Activated CD8-positive, alpha-beta T cell treated with anti-CD3 and anti-CD28 coated beads, Interleukin-2, amount 10 ng/mL, durations not matched to agents 7 days and 5 days (primary cell): ENCODE results near the gene RBPJ. TPM values are rescaled to one million over a fixed set of nuclear protein-coding genes. Genes with fewer than 3 reads are reported as not detected.

Experiments used
- ATAC-seq: fragments of 150-1000 bp; cut with Tn5 transposase; one replicate; pipeline ENCODE4 v1.10.0; 2021; ENCODE audit warnings: moderate library complexity
- CTCF ChIA-PET: fragments of 350-600 bp; sonication (Branson Sonifier 250); formaldehyde crosslinking; loops from one replicate; lab custom pipeline; 2021; ENCODE audit warnings: antibody characterized with exemption; lab: Charles Lee
- POLR2A ChIA-PET: fragments of 350-600 bp; sonication (Branson Sonifier 250); formaldehyde crosslinking; loops from one replicate; lab custom pipeline; 2021; ENCODE audit warnings: antibody characterized with exemption; lab: Charles Lee
- DNase-seq: peaks from one replicate; pipeline ENCODE4 v3.0.0-alpha.2; 2020
- H3K27ac Mint-ChIP-seq: one replicate; pipeline ENCODE4 v1.8.0; 2021; ENCODE audit warnings: mild to moderate bottlenecking, mixed read lengths
- H3K27me3 Mint-ChIP-seq: one replicate; pipeline ENCODE4 v1.8.0; 2021; ENCODE audit warnings: low read depth, mixed read lengths
- H3K36me3 Mint-ChIP-seq: one replicate; pipeline ENCODE4 v1.8.0; 2021; ENCODE audit warnings: low read depth, mixed read lengths
- H3K4me1 Mint-ChIP-seq: one replicate; pipeline ENCODE4 v1.8.0; 2021; ENCODE audit warnings: low read depth, mixed read lengths
- H3K4me3 Mint-ChIP-seq: one replicate; pipeline ENCODE4 v1.8.0; 2021; ENCODE audit warnings: mild to moderate bottlenecking, mixed read lengths
- H3K9me3 Mint-ChIP-seq: one replicate; pipeline ENCODE4 v1.8.0; 2022; ENCODE audit warnings: mixed read lengths; ENCODE audit not compliant: insufficient read depth
- total RNA-seq, 2 experiments: library from RNA; stranded (reverse); gene quantifications; one replicate each; pipeline ENCODE4 v1.2.3, GENCODE V29; 2021

The RBPJ gene
- total RNA-seq, 2 experiments from 2014 or later: 61.7 to 72.3 TPM

DNA sequence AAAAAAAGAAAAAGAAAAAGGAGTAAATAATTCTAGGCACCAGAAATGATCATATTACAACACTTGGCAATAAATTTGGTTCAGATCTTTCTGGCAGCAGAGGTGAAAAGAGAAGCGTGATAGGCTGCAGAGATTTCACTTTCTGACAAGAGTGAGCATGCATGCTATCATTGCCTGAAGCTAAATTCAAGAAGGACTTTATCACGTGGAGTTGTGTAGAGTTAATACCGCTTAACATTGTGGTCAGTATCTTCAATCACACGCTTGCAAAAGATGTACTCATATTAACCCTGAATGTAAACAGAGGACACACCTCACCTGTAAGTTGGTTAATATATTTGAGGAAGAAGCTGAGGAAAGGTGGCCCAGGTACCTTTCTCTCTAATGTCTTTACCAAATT, 31.4 kb upstream of the RBPJ start:
- ATAC-seq (no peak), DNase-seq (no peak)
- Mint-ChIP-seq H3K27ac (no peak overlapping the region), H3K36me3 (no peaks in the 10 kb centered on the region), H3K4me1 (peaks cover 11% of the 10 kb centered on the region), H3K27me3 (no peaks in the 10 kb centered on the region), H3K9me3 (no peaks in the 10 kb centered on the region), H3K4me3 (no peak overlapping the region)
- ChIA-PET CTCF (interaction anchor here (1.2 kb wide), 1 partner anchor 10 kb away, joined by 3 read pairs; no protein-coding TSS in a partner anchor), POLR2A (no interaction called here)

- ChIA-PET POLR2A (no interaction called here), CTCF (interaction anchor here (1.2 kb wide), 1 partner anchor 9 kb away, joined by 3 read pairs; no protein-coding TSS in a partner anchor)
- H3K4me3 Mint-ChIP-seq: no peak overlapping the region
- ATAC-seq: no peak
- peaks cover 11% of the 10 kb centered on the region for H3K4me1 Mint-ChIP-seq
- no peak overlapping the region for H3K27ac Mint-ChIP-seq
- DNase-seq: no peak
- no peaks in the 10 kb centered on the region for H3K27me3 Mint-ChIP-seq
- H3K36me3 Mint-ChIP-seq: no peaks in the 10 kb centered on the region
- H3K9me3 Mint-ChIP-seq: peaks cover 4% of the 10 kb centered on the region
Observed at GRCh38 chr4:26290321-26290720, 30.5 kb upstream of the RBPJ start.

- Mint-ChIP-seq H3K9me3 (peaks cover 4% of the 10 kb centered on the region), H3K27me3 (no peaks in the 10 kb centered on the region), H3K4me1 (peaks cover 18% of the 10 kb centered on the region), H3K4me3 (no peak overlapping the region), H3K36me3 (no peaks in the 10 kb centered on the region), H3K27ac (no peak overlapping the region)
- CTCF ChIA-PET: no interaction called here
- ATAC-seq (no peak), DNase-seq (no peak)
- POLR2A ChIA-PET: no interaction called here
Observed at GRCh38 chr4:26294904-26295303, 25.9 kb upstream of the RBPJ start.

DNA sequence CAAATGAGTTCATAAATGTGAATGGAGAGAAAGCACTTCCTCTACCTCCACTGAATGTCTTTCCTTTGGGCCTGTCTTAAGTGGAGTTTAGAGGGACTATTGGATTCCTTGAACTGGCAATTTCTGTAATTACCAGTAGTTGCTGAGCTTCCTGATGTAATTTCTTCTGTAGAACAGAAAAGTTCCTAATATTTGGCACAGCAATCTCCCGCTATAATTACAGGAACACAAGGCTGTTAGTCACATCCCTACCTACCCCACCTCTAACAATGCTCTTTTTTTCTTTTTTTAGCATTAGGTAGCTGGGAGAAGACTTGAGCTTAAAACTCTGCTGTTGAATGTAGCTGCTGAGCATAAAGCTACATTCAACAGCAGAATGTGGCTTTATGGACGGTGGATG, 24.8 kb upstream of the RBPJ start:
- no peak for DNase-seq
- no peak overlapping the region for H3K27ac Mint-ChIP-seq
- ChIA-PET CTCF (interaction anchor here (1.0 kb wide), 1 partner anchor 34 kb away, joined by 3 read pairs; no protein-coding TSS in a partner anchor), POLR2A (no interaction called here)
- no peak overlapping the region for H3K4me3 Mint-ChIP-seq
- H3K36me3 Mint-ChIP-seq: peaks cover 3% of the 10 kb centered on the region
- peaks cover 7% of the 10 kb centered on the region for H3K9me3 Mint-ChIP-seq
- no peak for ATAC-seq
- peaks cover 25% of the 10 kb centered on the region for H3K4me1 Mint-ChIP-seq
- no peaks in the 10 kb centered on the region for H3K27me3 Mint-ChIP-seq

GRCh38 chr4:26296514-26296913, 24.3 kb upstream of the RBPJ start:
- DNase-seq: no peak
- Mint-ChIP-seq H3K27ac (no peak overlapping the region), H3K9me3 (peaks cover 7% of the 10 kb centered on the region), H3K36me3 (peaks cover 3% of the 10 kb centered on the region), H3K4me1 (peaks cover 25% of the 10 kb centered on the region), H3K27me3 (no peaks in the 10 kb centered on the region), H3K4me3 (no peak overlapping the region)
- ChIA-PET POLR2A (no interaction called here), CTCF (interaction anchor here (1.0 kb wide), 1 partner anchor 34 kb away, joined by 3 read pairs; no protein-coding TSS in a partner anchor)
- no peak for ATAC-seq

DNA sequence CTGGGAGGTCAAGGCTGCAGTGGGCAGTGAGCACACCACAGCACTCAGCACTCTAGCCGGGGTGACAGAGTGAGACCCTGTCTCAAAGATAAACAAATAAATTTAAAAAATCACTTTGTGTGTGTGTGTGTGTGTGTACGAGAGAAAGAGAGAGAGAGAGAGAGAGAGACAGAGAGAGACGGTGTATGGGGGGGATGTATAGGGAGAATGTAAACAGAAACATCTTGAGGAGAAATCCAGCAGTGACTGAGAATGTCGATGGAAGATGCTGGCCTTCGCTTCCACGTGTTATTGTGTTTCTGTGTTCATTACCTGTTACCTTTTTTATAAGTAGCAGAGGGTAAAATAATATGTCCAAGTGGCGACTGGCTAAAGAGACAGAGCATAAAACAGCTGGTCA, 23.6 kb upstream of the RBPJ start:
- Mint-ChIP-seq H3K9me3 (peaks cover 7% of the 10 kb centered on the region), H3K27ac (no peak overlapping the region), H3K36me3 (peaks cover 3% of the 10 kb centered on the region), H3K4me3 (no peak overlapping the region), H3K4me1 (peaks cover 25% of the 10 kb centered on the region), H3K27me3 (no peaks in the 10 kb centered on the region)
- no peak for DNase-seq
- no peak for ATAC-seq
- POLR2A ChIA-PET: no interaction called here
- CTCF ChIA-PET: interaction anchor here (1.0 kb wide), 1 partner anchor 33 kb away, joined by 3 read pairs; no protein-coding TSS in a partner anchor

- Mint-ChIP-seq H3K36me3 (peaks cover 3% of the 10 kb centered on the region), H3K9me3 (peaks cover 7% of the 10 kb centered on the region), H3K27ac (no peak overlapping the region), H3K4me3 (no peak overlapping the region), H3K4me1 (peaks cover 25% of the 10 kb centered on the region), H3K27me3 (no peaks in the 10 kb centered on the region)
- ChIA-PET CTCF (interaction anchor here (0.7 to 0.9 kb wide), 2 partner anchors 8 to 569 kb away, joined by 3 read pairs; no protein-coding TSS in a partner anchor), POLR2A (no interaction called here)
- DNase-seq (no peak), ATAC-seq (no peak)
Observed at GRCh38 chr4:26298198-26298947, 22.4 kb upstream of the RBPJ start.

GRCh38 chr4:26299254-26299882, 21.4 kb upstream of the RBPJ start:
- ChIA-PET POLR2A (no interaction called here), CTCF (interaction anchor here (0.7 to 0.9 kb wide), 2 partner anchors 9 to 568 kb away, joined by 3 read pairs; no protein-coding TSS in a partner anchor)
- no peaks in the 10 kb centered on the region for H3K27me3 Mint-ChIP-seq
- peak overlapping the region; percentile 55 for H3K4me3 Mint-ChIP-seq
- peak overlapping the region; percentile 60 for H3K27ac Mint-ChIP-seq
- peaks cover 3% of the 10 kb centered on the region for H3K36me3 Mint-ChIP-seq
- ATAC-seq (no peak), DNase-seq (no peak)
- H3K4me1 Mint-ChIP-seq: peaks cover 25% of the 10 kb centered on the region
- peaks cover 7% of the 10 kb centered on the region for H3K9me3 Mint-ChIP-seq

DNA sequence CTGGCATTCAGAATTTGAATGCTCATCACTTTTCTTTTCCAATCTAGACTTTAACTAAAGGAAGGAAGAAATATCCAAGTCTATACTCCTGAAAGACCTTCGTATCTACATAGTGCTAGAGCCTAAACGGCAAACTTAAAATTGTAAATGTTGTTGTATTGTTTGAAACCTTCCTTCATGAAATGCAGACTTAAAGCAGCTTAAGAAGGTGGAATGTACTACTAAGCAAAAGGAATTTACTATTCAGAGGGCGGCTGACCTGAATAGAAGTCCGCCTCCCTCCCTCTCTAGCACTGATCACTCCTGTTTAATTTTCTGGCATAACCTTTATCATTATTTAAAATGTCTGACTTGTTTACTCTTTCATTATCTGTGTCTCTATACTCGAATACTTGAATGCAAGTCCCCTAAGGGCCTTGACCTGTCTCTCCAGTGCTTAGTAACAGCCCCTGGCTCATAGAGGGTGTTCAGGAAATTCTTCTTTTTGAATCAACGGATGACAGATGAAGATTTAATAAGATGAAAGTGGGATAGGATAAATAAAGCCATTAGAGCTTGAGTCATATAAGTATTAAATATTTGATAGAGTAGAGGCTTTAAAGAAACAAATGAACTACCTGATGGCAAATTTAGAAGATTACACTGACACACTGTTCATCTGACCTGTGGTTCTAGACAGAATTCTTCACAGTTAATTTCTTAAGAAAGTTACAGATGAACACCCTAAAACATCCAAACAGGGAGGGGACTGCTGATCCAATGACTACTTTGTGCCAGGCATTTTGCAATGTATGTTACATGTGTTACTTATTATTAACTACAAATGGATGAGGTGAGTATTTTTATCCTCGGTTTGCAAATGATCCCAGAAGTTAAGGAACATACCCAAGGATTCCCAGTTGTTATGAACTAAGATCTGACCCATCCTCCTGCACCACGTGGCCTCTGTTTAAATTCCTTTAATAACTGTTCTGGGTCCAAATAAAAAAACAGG, 20.2 kb upstream of the RBPJ start:
- ATAC-seq (no peak), DNase-seq (no peak)
- no peak overlapping the region for H3K4me3 Mint-ChIP-seq
- peaks cover 3% of the 10 kb centered on the region for H3K36me3 Mint-ChIP-seq
- peaks cover 25% of the 10 kb centered on the region for H3K4me1 Mint-ChIP-seq
- H3K27ac Mint-ChIP-seq: no peak overlapping the region
- CTCF ChIA-PET: interaction anchor here (1.0 kb wide), 1 partner anchor 25 kb away, joined by 4 read pairs; no protein-coding TSS in a partner anchor
- peaks cover 4% of the 10 kb centered on the region for H3K9me3 Mint-ChIP-seq
- POLR2A ChIA-PET: no interaction called here
- no peaks in the 10 kb centered on the region for H3K27me3 Mint-ChIP-seq

DNA sequence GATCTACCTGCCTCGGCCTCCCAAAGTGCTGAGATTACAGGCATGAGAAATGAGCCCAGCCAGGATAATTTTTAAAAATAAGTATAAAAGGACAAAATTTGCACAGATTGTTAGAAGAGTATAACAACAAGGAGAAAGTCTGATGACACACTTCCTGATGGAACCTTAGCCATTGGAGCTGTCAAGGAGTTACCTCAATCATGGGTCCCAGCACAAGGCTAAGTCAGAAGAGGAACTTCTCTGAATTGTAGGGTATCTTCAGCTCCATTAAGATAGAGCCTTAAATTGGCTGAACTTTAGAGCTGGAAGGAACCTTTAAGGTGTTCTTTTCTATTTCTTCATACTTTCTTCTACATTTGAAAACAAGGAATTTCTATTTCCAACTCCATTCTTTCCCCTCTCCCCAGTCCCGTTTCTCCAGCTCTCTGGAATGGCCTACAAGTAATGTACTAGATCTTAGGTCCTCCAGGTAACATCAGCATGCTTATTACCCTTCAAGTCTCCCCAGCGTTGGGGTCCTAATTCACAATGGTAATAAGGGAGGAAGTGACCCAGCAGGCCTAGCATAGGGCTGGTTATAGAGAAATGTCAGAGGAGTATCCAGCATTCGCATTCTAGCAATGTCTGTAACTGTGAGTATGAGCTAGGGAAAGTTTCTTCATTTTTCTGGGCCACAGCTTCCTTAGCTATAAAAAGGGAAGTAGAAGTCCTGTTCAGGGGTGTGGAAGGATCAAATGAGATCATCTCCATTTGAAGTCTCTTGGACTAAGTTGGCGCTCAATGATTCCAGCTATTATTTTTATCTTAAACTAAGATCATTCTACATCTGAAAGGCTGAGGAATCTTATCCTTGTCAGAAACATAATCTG, 18.5 kb upstream of the RBPJ start:
- Mint-ChIP-seq H3K27me3 (no peaks in the 10 kb centered on the region), H3K4me1 (peaks cover 27% of the 10 kb centered on the region), H3K27ac (no peak overlapping the region), H3K4me3 (no peak overlapping the region), H3K36me3 (peaks cover 3% of the 10 kb centered on the region), H3K9me3 (peaks cover 4% of the 10 kb centered on the region)
- ATAC-seq (no peak), DNase-seq (no peak)
- POLR2A ChIA-PET: no interaction called here
- CTCF ChIA-PET: interaction anchor here (0.7 to 1.5 kb wide), 2 partner anchors 17 to 220 kb away, joined by 3 to 4 read pairs; no protein-coding TSS in a partner anchor
